ENCODE measurements around the gene DHX57. TPM values are rescaled to one million over a fixed set of nuclear protein-coding genes. Genes with fewer than 3 reads are reported as not detected.
A peak's percentile ranks its signal among the peaks of the same experiment; 100 is the strongest.

The DHX57 gene
- total and polyA plus RNA-seq, 2 donors (not counting 3 experiments of a cell fraction or from before 2014, with no cell fraction given) = 8.7 to 28.2 TPM

GRCh38 chr2:38909872-38910271, 34.1 kb upstream of the DHX57 start:
- Histone ChIP-seq H3K27me3 (ENCODE audit: control insufficient read depth in 2 of 2, insufficient read depth in 2 of 2, low read length in 2 of 2) (no peaks in the 10 kb centered on the region), H3K4me2 (ENCODE audit: insufficient read depth, low read length) (peak overlapping the region; percentile 15), H3K27ac (ENCODE audit: insufficient read depth, low read depth, low read length) (no peak overlapping the region), H3K9me3 (replicated peaks; ENCODE audit: control insufficient read depth, insufficient read depth, low read length) (no peaks in the 10 kb centered on the region), H3K4me3 (replicated peaks in 1 of 3; ENCODE audit: insufficient read depth in 1 of 3, low read depth in 1 of 3, low read length in 3 of 3) (no peak overlapping the region), H2AFZ (ENCODE audit: low read depth, low read length) (no peak overlapping the region), H3K4me1 (ENCODE audit: control insufficient read depth, extremely low read depth, insufficient read depth, low read length) (no peaks in the 10 kb centered on the region), H3K9ac (replicated peaks; ENCODE audit: extremely low read depth, insufficient read depth, low read length) (no peak overlapping the region), H3K9me1 (replicated peaks; ENCODE audit: control insufficient read depth, extremely low read depth, insufficient read depth, low read length) (no peaks in the 10 kb centered on the region), H3K36me3 (ENCODE audit: control insufficient read depth in 2 of 2, extremely low read depth in 1 of 2, insufficient read depth in 2 of 2, low read length in 2 of 2) (no peaks in the 10 kb centered on the region), H3K79me2 (ENCODE audit: control insufficient read depth, insufficient read depth, low read length) (no peaks in the 10 kb centered on the region), H4K20me1 (replicated peaks; ENCODE audit: control insufficient read depth, extremely low read depth, insufficient read depth, low read length) (no peaks in the 10 kb centered on the region)
- no TSS peak for BruUV-seq (replicated peaks)
- CTCF ChIA-PET = interaction anchor here (0.7 to 1.8 kb wide), 4 partner anchors 9 to 38 kb away, joined by 3 read pairs; no protein-coding TSS in a partner anchor
- intact Hi-C loops (cut with micrococcal nuclease) = no loop called here
- POLR2A ChIA-PET = no interaction called here
- no peak for TF ChIP-seq JUN (IDR thresholded peaks at IDR 0.05; ENCODE audit: borderline replicate concordance, insufficient read depth, insufficient read length, low read depth)
- no peak for TF ChIP-seq MYC (IDR thresholded peaks at IDR 0.05; ENCODE audit: low read depth, low read length)
- TF ChIP-seq EZH2 (IDR thresholded peaks at IDR 0.05; ENCODE audit: borderline replicate concordance, low read depth, low read length, severe bottlenecking) = no peak
- no peak for TF ChIP-seq MAX (IDR thresholded peaks at IDR 0.05; ENCODE audit: insufficient read depth, insufficient read length)
- no peak for TF ChIP-seq POLR2AphosphoS5 (IDR thresholded peaks at IDR 0.05; ENCODE audit: insufficient read depth, low read depth, low read length)
- TF ChIP-seq FOS (IDR thresholded peaks at IDR 0.05; ENCODE audit: borderline replicate concordance, insufficient read depth, low read length) = no peak
- TF ChIP-seq CTCF (IDR thresholded peaks at IDR 0.05; ENCODE audit: extremely low read depth in 1 of 2, insufficient read depth in 1 of 2, low read depth in 1 of 2, low read length in 2 of 2) = no peak
- no peak for TF ChIP-seq GATA2 (IDR thresholded peaks at IDR 0.05; ENCODE audit: insufficient read depth, insufficient read length, low read depth, low read length)
- TF ChIP-seq POLR2A (IDR thresholded peaks at IDR 0.05; ENCODE audit: low read depth, low read length) = no peak
- dilution Hi-C loops (cut with MboI; ENCODE audit: extremely low pct_ligation_motif_present, low sequenced_read_pairs) = no loop called here
- no peak for FAIRE-seq
- DNase-seq (ENCODE audit: low read depth, low spot score) = no peak
